Body of pancreas (tissue), 4 donors: ENCODE results near the gene UBE4B.

ENCODE experiments used
- CTCF ChIP-seq, 7 experiments: fragments of 450-650 bp in 4 of 7; fragments of 200-600 bp in 3 of 7; sonication (generic) in 3 of 7; IDR thresholded peaks; one replicate each; pipeline ENCODE4 v1.5.1; 2016 to 2019; ENCODE audit warnings: antibody characterized with exemption in 7 of 7
- POLR2A ChIP-seq, 3 donors: fragments of 450-650 bp; IDR thresholded peaks; one replicate each; pipeline ENCODE4 v1.6.1; 2016; ENCODE audit warnings: antibody characterized with exemption in 3 of 3, mild to moderate bottlenecking in 2 of 3

- TF ChIP-seq CTCF (IDR thresholded peaks at IDR 0.05) (no peak), POLR2A (IDR thresholded peaks at IDR 0.05) (no peak)
These were observed 146.0 kb downstream of the UBE4B start for GRCh38 chr1:10178597-10179405.
